ENCODE data around the gene CAP2.
"Not testable (repeated sequence)": the region's sequence is repeated elsewhere in the genome, so short reads cannot be mapped to it uniquely, and the experiment has no call there.

The CAP2 gene

DNA sequence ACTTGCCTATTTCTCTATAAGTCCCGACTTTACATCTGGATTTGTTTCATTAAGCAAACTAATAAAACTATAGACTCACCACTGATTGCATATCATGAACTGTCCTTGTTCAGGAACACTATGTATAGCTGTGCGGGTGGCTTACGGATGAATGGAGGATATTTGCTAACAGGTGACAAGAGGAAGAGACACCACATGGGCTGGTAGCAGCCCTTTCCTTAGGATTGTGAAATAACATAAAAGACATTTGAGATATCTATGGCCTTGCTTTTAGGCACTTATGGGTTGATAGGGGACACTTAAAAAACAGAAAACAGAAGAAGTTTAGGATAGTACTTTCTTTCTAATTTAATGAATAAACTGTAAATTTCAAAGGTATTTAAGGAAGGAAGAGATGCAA, 5.0 kb upstream of the CAP2 start:
- H3K9me3 Mint-ChIP-seq, result no peaks in the 10 kb centered on the region
- no peak overlapping the region for H3K27ac Mint-ChIP-seq
- H3K27me3 Mint-ChIP-seq (ENCODE audit: low read depth), result peaks cover 29% of the 10 kb centered on the region
- H3K4me3 Mint-ChIP-seq, result no peak overlapping the region
- no peaks in the 10 kb centered on the region for H3K4me1 Mint-ChIP-seq (ENCODE audit: low read depth)
- no peaks in the 10 kb centered on the region for H3K36me3 Mint-ChIP-seq (ENCODE audit: low read depth)

DNA sequence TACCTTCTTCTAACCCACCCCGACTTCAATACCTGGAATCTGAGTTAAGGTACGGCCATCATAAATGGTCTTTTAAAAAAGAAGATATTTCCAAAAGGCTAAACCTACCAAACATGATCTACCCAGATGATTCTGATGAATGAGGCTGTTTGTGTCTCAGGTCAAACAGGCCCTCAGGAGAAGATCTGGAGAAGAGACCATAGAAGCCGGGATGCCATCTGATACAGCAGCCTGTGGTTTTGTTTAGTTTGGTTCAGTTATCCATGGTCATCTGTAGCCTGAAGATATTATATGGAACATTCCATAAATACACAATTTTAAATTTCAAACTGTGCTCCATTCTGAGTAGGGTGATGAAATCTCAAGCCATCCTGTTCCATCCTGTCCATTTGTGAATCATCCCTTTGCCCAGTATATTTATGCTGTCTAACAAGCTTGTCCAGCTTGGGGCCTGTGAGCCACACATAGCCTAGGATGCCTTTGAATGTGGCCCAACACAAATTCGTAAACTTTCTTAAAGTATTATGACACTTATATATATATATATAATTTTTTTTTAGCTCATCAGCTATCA, 4.0 kb upstream of the CAP2 start:
- Mint-ChIP-seq H3K36me3 (ENCODE audit: low read depth) (no peaks in the 10 kb centered on the region), H3K4me3 (no peak overlapping the region), H3K27me3 (ENCODE audit: low read depth) (peaks cover 36% of the 10 kb centered on the region), H3K9me3 (no peaks in the 10 kb centered on the region), H3K4me1 (ENCODE audit: low read depth) (peaks cover 2% of the 10 kb centered on the region), H3K27ac (no peak overlapping the region)

DNA sequence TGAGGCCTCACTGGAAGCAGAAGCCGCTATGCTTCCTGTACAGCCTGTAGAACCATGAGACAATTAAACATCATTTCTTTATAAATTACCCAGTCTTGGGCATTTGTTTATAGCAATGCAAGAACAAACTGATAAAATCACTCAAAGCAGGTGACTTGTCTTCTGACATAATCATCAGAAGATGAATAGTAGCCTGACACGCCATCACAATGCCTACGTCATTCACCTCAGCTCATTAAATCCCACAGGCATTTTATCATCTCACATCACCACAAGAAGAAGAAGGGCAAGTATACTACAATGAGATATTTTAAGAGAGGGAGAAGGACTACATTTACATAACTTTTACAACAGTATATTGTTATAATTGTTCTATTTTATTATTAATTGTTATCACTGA, 3.1 kb upstream of the CAP2 start:
- Mint-ChIP-seq H3K36me3 (ENCODE audit: low read depth) (no peaks in the 10 kb centered on the region), H3K27ac (no peak overlapping the region), H3K27me3 (ENCODE audit: low read depth) (peaks cover 45% of the 10 kb centered on the region), H3K4me3 (no peak overlapping the region), H3K9me3 (no peaks in the 10 kb centered on the region), H3K4me1 (ENCODE audit: low read depth) (peaks cover 2% of the 10 kb centered on the region)

DNA sequence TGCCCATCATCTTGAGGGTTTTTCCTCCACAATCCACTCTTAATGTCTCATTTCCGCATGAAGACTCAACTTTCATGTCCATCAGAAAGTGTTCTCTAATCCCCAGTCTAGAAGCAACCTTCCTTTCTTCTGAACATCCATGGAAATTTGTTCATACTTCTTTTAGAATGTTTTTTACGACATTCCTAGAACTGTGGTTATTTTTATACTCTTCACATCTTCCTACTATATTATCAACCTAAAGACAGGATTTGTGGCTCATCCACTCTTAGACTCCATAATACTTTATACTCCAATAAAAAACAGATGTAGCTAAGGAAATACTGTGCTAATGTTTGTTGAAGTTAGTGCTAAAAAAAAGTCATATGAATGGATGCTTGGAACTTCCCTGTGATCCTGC, 1.4 kb upstream of the CAP2 start:
- Mint-ChIP-seq H3K4me3 (no peak overlapping the region), H3K36me3 (ENCODE audit: low read depth) (no peaks in the 10 kb centered on the region), H3K4me1 (ENCODE audit: low read depth) (peaks cover 2% of the 10 kb centered on the region), H3K9me3 (no peaks in the 10 kb centered on the region), H3K27me3 (ENCODE audit: low read depth) (peaks cover 57% of the 10 kb centered on the region), H3K27ac (no peak overlapping the region)

DNA sequence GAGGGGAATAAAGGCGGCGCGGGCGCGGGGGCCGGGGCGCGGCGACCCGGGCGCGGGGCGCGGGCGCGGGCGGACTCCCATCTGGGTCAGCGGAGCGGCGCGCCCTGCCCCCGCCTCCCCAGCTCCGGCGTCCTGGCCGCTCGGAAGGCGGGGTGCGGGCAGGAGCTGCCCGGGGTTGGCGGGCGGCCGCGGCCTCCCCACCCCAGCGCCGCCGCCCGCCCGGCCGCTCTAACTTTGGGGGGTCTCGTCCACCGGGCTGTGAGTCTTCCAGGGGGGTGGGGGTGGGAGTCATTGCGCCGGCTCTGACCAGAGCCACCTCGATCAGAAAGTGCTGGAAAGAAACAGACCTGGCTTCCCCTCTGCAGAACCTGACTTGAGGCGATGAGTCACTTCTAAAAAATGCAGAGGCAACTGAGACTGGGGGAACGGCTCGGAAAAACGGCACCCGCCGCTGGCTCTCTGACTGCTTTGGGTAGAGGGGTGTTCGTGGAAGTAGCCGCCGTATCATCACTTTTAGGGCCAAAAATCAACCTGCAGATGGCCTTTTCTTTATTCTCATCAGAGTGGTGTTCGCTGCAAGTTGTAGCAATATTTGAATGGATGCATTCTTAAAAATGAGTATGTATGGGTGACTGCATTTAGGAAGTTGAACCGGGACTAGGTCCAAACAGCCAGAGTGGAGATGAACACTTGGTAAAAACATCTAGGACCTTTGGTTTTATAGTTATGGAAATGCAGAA, 667 bp downstream of the CAP2 start:
- Mint-ChIP-seq H3K4me1 (ENCODE audit: low read depth) (peaks cover 2% of the 10 kb centered on the region), H3K36me3 (ENCODE audit: low read depth) (no peaks in the 10 kb centered on the region), H3K9me3 (no peaks in the 10 kb centered on the region), H3K4me3 (no peak overlapping the region), H3K27ac (no peak overlapping the region), H3K27me3 (ENCODE audit: low read depth) (peaks cover 57% of the 10 kb centered on the region)

DNA sequence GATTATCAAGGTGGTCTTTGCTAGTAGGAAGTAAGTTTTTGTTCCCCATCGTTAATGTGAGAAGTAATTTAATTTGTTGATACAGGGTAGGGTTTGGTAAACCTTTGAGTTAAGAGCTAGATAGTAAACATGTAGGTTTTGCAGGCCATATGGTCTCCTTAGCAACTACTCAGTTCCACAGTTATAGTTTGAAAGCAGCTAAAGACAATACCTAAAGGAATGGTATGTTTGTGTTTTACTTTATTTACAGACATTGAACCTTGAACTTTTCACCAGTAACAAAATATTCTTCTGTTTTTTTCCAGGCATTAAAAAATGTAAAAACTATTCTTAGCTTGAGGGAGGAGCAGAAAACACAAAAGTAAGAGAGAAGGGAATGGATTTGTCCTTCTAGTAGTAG, 1.7 kb downstream of the CAP2 start:
- Mint-ChIP-seq H3K27me3 (ENCODE audit: low read depth) (peaks cover 56% of the 10 kb centered on the region), H3K27ac (no peak overlapping the region), H3K36me3 (ENCODE audit: low read depth) (no peaks in the 10 kb centered on the region), H3K4me3 (no peak overlapping the region), H3K4me1 (ENCODE audit: low read depth) (peaks cover 2% of the 10 kb centered on the region), H3K9me3 (no peaks in the 10 kb centered on the region)

DNA sequence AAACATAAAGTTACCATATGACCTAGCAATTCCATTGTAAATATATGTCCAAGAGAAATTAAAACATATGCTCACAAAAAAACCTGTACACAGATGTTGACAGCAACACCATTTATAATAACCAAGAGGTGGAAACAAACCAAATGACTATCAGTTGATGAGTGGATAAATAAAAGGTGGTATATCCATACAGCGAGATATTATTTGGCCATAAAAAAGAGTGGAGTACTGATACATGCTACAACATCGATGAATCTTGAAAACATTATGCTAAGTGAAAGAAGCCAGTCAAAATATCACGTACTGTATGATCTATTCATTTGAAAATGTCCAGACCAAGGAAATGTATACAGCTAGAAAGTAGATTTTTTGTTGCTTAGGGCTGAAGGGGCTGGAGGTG, 2.9 kb downstream of the CAP2 start:
- Mint-ChIP-seq H3K4me3 (no peak overlapping the region), H3K27ac (no peak overlapping the region), H3K27me3 (ENCODE audit: low read depth) (peaks cover 48% of the 10 kb centered on the region), H3K4me1 (ENCODE audit: low read depth) (peaks cover 2% of the 10 kb centered on the region), H3K36me3 (ENCODE audit: low read depth) (no peaks in the 10 kb centered on the region), H3K9me3 (no peaks in the 10 kb centered on the region)

DNA sequence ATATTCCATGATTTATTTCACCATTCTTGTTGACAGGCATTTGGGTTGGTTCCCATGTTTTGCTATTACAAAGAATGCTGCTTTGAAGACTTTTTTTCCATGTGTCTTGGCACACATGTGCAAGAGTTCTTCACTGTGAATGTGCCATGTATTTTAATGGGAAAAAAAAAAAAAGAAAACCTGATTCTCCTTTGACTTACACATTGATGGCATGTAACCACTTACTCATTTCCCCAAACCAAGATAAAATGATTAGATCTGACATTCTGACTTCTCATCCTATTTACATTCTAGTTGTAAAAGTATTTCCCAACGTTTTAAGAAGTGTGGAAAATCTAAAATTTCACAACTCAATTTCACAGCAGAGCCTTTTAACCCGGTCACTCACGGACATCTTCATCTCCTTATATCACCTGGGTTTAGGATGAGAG, 4.4 kb downstream of the CAP2 start:
- H3K27me3 Mint-ChIP-seq (ENCODE audit: low read depth), result peaks cover 33% of the 10 kb centered on the region
- H3K9me3 Mint-ChIP-seq, result no peaks in the 10 kb centered on the region
- H3K36me3 Mint-ChIP-seq (ENCODE audit: low read depth), result no peaks in the 10 kb centered on the region
- H3K27ac Mint-ChIP-seq, result no peak overlapping the region
- peaks cover 2% of the 10 kb centered on the region for H3K4me1 Mint-ChIP-seq (ENCODE audit: low read depth)
- H3K4me3 Mint-ChIP-seq, result no peak overlapping the region

DNA sequence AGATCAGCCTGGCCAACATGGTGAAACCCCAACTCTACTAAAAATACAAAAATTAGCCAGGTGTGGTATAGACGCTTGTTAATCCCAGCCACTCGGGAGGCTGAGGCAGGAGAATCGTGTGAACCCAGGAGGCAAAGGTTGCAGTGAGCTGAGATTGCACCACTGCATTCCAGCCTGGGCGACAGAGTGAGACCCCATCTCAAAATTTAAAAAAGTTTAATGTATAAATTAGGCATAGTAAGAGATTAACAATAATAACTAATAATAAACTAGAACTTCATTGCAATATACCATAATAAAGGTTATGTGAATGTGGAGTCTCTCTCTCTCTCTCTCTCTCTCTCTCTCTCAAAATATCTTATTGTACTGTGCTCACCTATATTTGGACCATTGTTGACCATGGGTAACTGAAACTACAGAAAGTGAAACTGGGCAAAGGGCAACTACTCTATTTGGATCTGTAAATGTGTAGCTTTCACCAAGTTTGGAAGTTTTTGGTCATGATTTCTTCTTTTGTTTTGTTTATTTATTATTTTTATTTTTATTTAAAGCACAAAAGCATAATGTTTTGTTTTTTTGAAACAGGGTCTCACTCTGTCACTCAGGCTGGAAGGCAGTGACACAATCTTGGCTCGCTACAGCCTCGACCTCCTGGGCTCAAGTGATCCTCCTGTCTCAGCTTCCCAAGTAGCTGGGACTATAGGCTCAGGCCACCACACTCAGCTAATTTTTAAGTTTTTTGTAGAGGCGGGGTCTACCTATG, 12.0 kb downstream of the CAP2 start:
- not testable (repeated sequence) for H3K4me1 Mint-ChIP-seq (ENCODE audit: low read depth); H3K27me3 Mint-ChIP-seq (ENCODE audit: low read depth); H3K9me3 Mint-ChIP-seq; H3K36me3 Mint-ChIP-seq (ENCODE audit: low read depth); H3K4me3 Mint-ChIP-seq; H3K27ac Mint-ChIP-seq

DNA sequence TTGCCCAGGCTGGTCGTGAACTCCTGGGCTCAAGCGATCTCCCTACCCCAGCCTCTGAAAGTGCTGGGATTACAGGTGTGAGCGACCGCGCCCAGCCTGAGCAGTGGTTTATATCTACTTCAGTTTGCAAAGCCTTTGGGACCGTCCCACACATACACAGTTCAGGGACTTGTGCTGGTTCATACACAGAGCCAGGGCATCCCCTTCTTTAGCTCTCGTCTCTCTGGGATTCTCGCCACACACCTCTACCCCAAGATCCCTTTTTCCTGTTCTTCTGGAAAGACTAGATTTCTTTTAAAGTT, 12.5 kb downstream of the CAP2 start:
- Mint-ChIP-seq H3K27me3 (ENCODE audit: low read depth) (no peaks in the 10 kb centered on the region), H3K4me1 (ENCODE audit: low read depth) (no peaks in the 10 kb centered on the region), H3K27ac (no peak overlapping the region), H3K9me3 (no peaks in the 10 kb centered on the region), H3K36me3 (ENCODE audit: low read depth) (no peaks in the 10 kb centered on the region), H3K4me3 (no peak overlapping the region)

DNA sequence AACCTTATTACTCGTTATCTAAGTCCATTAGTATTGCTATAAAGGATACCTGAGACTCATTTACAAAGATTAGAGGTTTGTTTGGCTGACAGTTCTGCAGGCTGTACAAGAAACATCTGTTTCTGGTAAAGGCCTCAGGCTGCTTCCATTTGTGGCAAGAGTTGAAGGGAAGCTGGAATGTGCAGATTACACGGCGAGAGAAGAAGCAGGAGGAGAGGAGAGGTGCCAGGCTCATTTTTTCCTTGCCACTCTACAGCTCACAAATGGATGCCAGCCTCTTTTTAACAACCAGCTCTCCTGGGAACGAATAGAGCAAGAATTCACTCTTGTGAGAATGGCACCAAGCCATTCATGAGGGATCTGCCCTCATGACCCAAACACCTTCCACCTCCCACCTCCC, 14.7 kb downstream of the CAP2 start:
- H3K36me3 Mint-ChIP-seq (ENCODE audit: low read depth), result no peaks in the 10 kb centered on the region
- peaks cover 4% of the 10 kb centered on the region for H3K9me3 Mint-ChIP-seq
- H3K27ac Mint-ChIP-seq, result no peak overlapping the region
- H3K4me3 Mint-ChIP-seq, result no peak overlapping the region
- no peaks in the 10 kb centered on the region for H3K27me3 Mint-ChIP-seq (ENCODE audit: low read depth)
- no peaks in the 10 kb centered on the region for H3K4me1 Mint-ChIP-seq (ENCODE audit: low read depth)

DNA sequence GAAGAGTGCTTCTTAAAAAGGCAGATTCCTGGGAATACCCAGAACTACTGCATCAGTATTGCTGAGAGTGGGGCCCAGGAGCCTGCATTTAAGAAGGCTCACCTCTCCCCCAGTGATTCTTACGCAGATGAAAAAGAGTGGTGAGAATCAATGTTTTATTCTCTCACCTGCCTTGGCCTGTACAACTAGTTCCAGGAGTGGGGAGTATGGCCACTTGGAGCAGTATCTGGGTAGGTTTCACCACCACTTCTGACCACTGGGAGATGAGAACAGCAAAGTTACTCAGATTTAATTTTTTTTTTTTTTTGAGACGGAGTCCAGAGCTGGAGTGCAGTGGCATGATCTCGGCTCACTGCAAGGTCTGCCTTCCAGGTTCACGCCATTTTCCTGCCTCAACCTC, 16.9 kb downstream of the CAP2 start:
- no peaks in the 10 kb centered on the region for H3K27me3 Mint-ChIP-seq (ENCODE audit: low read depth)
- no peak overlapping the region for H3K27ac Mint-ChIP-seq
- H3K36me3 Mint-ChIP-seq (ENCODE audit: low read depth), result no peaks in the 10 kb centered on the region
- peaks cover 4% of the 10 kb centered on the region for H3K9me3 Mint-ChIP-seq
- no peak overlapping the region for H3K4me3 Mint-ChIP-seq
- no peaks in the 10 kb centered on the region for H3K4me1 Mint-ChIP-seq (ENCODE audit: low read depth)

DNA sequence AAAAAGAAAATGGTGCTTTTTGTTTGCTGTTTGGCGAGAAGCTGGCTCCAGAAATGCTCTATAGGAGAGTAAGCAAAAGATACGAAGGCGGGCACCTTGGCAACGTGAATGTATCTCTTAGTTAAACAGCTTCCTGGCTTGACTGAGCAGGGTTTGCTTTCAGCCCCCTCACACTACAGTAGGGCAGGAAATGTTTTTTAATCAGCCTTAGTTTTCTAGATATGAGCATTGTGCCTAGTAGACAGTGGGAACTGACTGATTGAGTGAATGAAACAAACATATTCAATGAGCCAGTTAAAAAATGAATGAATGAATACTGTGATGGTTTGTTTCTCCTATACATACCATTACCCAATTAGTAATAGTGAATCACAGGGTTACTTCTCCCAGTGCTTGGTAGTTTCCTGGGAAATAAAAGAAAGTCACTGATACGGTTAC, 19.9 kb downstream of the CAP2 start:
- H3K4me1 Mint-ChIP-seq (ENCODE audit: low read depth), result no peaks in the 10 kb centered on the region
- no peaks in the 10 kb centered on the region for H3K27me3 Mint-ChIP-seq (ENCODE audit: low read depth)
- H3K9me3 Mint-ChIP-seq, result peaks cover 4% of the 10 kb centered on the region
- no peak overlapping the region for H3K4me3 Mint-ChIP-seq
- no peak overlapping the region for H3K27ac Mint-ChIP-seq
- H3K36me3 Mint-ChIP-seq (ENCODE audit: low read depth), result no peaks in the 10 kb centered on the region

DNA sequence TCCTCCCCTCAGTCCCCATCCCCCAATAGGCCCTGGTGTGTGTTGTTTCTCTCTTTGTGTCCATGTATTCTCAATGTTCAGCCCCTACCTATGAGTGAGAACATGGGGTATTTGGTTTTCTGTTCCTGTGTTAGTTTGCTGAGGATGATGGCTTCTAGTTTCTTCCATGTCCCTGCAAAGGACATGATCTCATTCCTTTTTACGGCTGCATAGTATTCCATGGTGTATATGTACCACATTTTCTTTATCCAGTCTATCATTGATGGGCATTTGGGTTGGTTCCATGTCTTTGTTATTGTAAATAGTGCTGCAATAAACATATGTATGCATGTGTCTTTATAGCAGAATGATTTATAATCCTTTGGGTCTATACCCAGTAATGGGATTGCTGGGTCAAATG, 21.0 kb downstream of the CAP2 start:
- H3K4me1 Mint-ChIP-seq (ENCODE audit: low read depth); H3K9me3 Mint-ChIP-seq; H3K27me3 Mint-ChIP-seq (ENCODE audit: low read depth); H3K36me3 Mint-ChIP-seq (ENCODE audit: low read depth); H3K4me3 Mint-ChIP-seq; H3K27ac Mint-ChIP-seq: not testable (repeated sequence)

DNA sequence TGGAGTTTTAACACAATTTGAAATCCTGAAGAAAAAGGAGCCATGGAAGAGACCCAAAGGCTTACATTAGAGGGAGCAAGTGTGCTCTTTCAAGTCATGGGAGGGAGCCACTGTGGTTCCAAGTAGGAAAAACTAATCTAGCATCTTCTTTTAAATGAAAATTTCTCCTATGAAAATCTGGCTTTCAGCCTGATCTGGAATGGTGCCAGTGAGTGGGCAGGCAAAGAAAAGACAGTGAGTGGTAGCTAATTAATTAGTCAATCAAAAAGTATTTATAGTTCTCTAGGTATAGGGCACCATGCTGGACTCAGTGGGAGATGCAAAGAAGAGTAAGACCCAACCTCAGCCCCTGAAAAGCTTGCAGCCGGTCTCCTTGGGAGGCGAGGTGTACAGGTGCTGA, 21.9 kb downstream of the CAP2 start:
- Mint-ChIP-seq H3K4me1 (ENCODE audit: low read depth) (no peaks in the 10 kb centered on the region), H3K9me3 (peaks cover 4% of the 10 kb centered on the region), H3K27me3 (ENCODE audit: low read depth) (no peaks in the 10 kb centered on the region), H3K4me3 (no peak overlapping the region), H3K27ac (no peak overlapping the region), H3K36me3 (ENCODE audit: low read depth) (no peaks in the 10 kb centered on the region)
